ENCODE data around the gene MBD3L3. TPM values are rescaled to one million over a fixed set of nuclear protein-coding genes. Genes with fewer than 3 reads are reported as not detected.

Gene MBD3L3
- total and polyA plus RNA-seq, 9 of the 15 experiments (the other 6 are each of a cell fraction or from before 2014, with no cell fraction given) = not detected

- no peak for TF ChIP-seq ZNF311 (CRISPR knock-in tag; IDR thresholded peaks at IDR 0.05)
- no peak for TF ChIP-seq ATF1 (CRISPR knock-in tag; IDR thresholded peaks at IDR 0.05)
- TF ChIP-seq ATF1 (tag; IDR thresholded peaks at IDR 0.05) = no peak
- TF ChIP-seq NFRKB (IDR thresholded peaks at IDR 0.05; ENCODE audit: low read depth) = peak; percentile 58; the same call in 1 of the 2 replicates
- no peak for TF ChIP-seq SMARCC2 (IDR thresholded peaks at IDR 0.05; ENCODE audit: low read depth)
- peak; percentile 8 to 78; a peak in 2 of 4 replicates for TF ChIP-seq TRIM24 (IDR thresholded peaks at IDR 0.05)
- TF ChIP-seq XRCC3 (IDR thresholded peaks at IDR 0.05) = peak; percentile 90; the same call in 1 of the 2 replicates
- TF ChIP-seq CBX5 (IDR thresholded peaks at IDR 0.05; ENCODE audit: borderline replicate concordance, low read depth) = peak; percentile 89
- TF ChIP-seq ZNF445 (CRISPR knock-in tag; IDR thresholded peaks at IDR 0.05; ENCODE audit: low read depth) = peak; percentile 98
- no peak for TF ChIP-seq NONO (IDR thresholded peaks at IDR 0.05; ENCODE audit: low read depth in 2 of 2, low read length in 1 of 2)
- no peak for TF ChIP-seq RFX1 (IDR thresholded peaks at IDR 0.05)
- peak in 1 of 2 experiments; percentile 49 for TF ChIP-seq AFF1 (IDR thresholded peaks at IDR 0.05; ENCODE audit: low read depth in 1 of 2, partially characterized antibody in 2 of 2)
- no peak for TF ChIP-seq U2AF1 (optimal IDR thresholded peaks at IDR 0.05; ENCODE audit: low read depth, low read length)
- peak; percentile 98 for TF ChIP-seq ZNF280A (IDR thresholded peaks at IDR 0.05; ENCODE audit: low read depth, partially characterized antibody)
- peak; percentile 19; the same call in 1 of the 2 replicates for TF ChIP-seq SOX6 (IDR thresholded peaks at IDR 0.05)
- 0 out of 2 replicates have a peak, but pooled peaks have one; percentile 18 for TF ChIP-seq SUPT5H (IDR thresholded peaks at IDR 0.05)
- TF ChIP-seq ZFX (CRISPR knock-in tag; IDR thresholded peaks at IDR 0.05) = no peak
- peak; percentile 59; the same call in 1 of the 2 replicates for TF ChIP-seq TEAD4 (IDR thresholded peaks at IDR 0.05; ENCODE audit: low read length)
- TF ChIP-seq TEAD4 (CRISPR knock-in tag; IDR thresholded peaks at IDR 0.05; ENCODE audit: borderline replicate concordance) = no peak
- 0 out of 4 replicates have a peak, but pooled peaks of 1 of the 2 experiments have one; percentile 32 for TF ChIP-seq BCLAF1 (IDR thresholded peaks at IDR 0.05; ENCODE audit: borderline replicate concordance in 1 of 2, control insufficient read depth in 1 of 2, low read depth in 2 of 2, low read length in 1 of 2)
Measured at GRCh38 chr19:7083076-7083956, 24.8 kb upstream of the MBD3L3 start (continued).

Measured in K562 (cell line).